SU-DHL-6 (cell line): ENCODE measurements around the gene TGDS.

ENCODE experiments used
- CTCF ChIP-seq: fragments of 200-600 bp; sonication (generic); IDR thresholded peaks from one replicate; pipeline ENCODE4 v1.5.1; 2017; ENCODE audit warnings: antibody characterized with exemption, mild to moderate bottlenecking, low read length, moderate library complexity; ENCODE audit not compliant: insufficient read depth, poor library complexity, severe bottlenecking
- EZH2phosphoT487 ChIP-seq: fragments of 200-600 bp; sonication (generic), shearing (Covaris generic); conservative IDR thresholded peaks from 2 replicates; pipeline ENCODE4 v1.6.1; 2018; ENCODE audit warnings: mild to moderate bottlenecking, antibody characterized with exemption, low read length, moderate library complexity, mixed read lengths

- no peak for TF ChIP-seq CTCF
- no peak for TF ChIP-seq EZH2phosphoT487
Observed at GRCh38 chr13:94632226-94632980, 36.5 kb upstream of the TGDS start.
